Measurements from ENCODE around the gene CCIN. TPM values are rescaled to one million over a fixed set of nuclear protein-coding genes. Genes with fewer than 3 reads are reported as not detected.
A peak's percentile ranks its signal among the peaks of the same experiment; 100 is the strongest.
"Not testable (repeated sequence)": the region's sequence is repeated elsewhere in the genome, so short reads cannot be mapped to it uniquely, and the experiment has no call there.

CCIN gene
- polyA plus RNA-seq, 6 donors from 2014 or later, result 0.17 TPM; not detected in 5

DNA sequence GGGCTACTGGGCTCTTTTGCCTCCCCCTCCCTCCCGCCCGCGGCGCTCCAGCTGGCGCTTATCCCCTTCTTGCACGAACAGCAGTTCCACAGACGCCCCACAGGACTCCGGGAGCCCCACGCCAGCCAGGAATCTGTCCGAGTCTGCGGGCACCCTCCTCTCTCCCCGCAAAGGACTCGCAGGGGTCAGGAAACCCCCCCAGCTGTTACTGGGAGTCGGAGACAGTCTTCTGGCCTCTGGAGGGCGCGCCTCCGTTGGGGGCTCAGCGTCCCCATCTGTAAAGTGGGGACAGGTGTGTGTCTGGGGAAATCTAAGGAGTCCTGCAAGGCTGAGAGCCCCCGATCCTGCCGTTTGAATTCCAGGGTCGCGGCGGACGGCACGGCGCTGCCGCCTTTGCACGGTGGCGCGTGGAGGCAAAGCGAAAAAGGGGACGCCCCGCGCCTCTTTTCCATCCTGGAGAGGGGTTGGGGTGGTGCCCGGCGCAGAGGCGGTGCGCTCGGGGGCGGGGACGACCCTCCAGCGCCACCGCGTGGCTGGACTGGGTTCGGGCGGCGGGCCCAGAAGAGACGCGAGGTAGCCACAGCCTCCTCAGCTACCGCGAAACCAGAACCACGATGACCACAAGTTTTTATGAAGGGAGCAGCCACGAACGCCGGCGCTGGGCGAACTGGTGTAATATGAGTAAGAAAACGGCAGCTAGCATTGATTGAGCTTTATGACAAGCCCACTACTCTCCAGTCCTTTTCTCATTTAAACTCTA is 2.8 kb upstream of the CCIN start:
- H3K36me3 Mint-ChIP-seq, result no peaks in the 10 kb centered on the region
- no peaks in the 10 kb centered on the region for H3K9me3 Mint-ChIP-seq
- peak overlapping the region in 3 of 6 donors; percentile 15 to 62 (median 51) for H3K27ac Mint-ChIP-seq
- H3K4me1 Mint-ChIP-seq, result peaks cover 0 to 7% (median 6%) of the 10 kb centered on the region in 3 donors
- DNase-seq (peak; percentile 79), ATAC-seq (ENCODE audit: low read depth in 2 of 2) (peak; percentile 95 to 97)
- H3K27me3 Mint-ChIP-seq, result peaks cover 9 to 16% (median 13%) of the 10 kb centered on the region in 3 donors
- H3K4me3 Mint-ChIP-seq, result peak overlapping the region; percentile 7 to 90 (median 72)

GRCh38 chr9:36169708-36170107 is 520 bp downstream of the CCIN start:
- Mint-ChIP-seq H3K4me3 (no peak overlapping the region), H3K4me1 (peaks cover 0 to 7% (median 6%) of the 10 kb centered on the region in 3 donors), H3K36me3 (no peaks in the 10 kb centered on the region), H3K27me3 (peaks cover 9 to 18% (median 17%) of the 10 kb centered on the region in 3 donors), H3K27ac (no peak overlapping the region), H3K9me3 (no peaks in the 10 kb centered on the region)
- ATAC-seq (ENCODE audit: low read depth in 2 of 2) (no peak), DNase-seq (no peak)

DNA sequence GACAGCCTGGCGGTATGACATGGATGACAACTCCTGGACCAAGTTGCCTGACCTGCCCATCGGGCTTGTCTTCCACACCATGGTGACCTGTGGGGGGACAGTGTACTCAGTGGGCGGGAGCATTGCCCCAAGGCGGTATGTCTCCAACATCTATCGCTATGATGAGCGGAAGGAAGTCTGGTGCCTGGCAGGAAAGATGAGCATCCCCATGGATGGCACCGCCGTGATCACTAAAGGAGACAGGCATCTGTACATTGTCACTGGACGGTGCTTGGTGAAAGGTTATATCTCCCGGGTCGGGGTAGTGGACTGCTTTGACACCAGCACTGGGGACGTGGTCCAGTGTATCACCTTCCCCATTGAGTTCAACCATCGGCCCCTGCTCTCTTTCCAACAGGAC is 1.3 kb downstream of the CCIN start:
- no peaks in the 10 kb centered on the region for H3K9me3 Mint-ChIP-seq
- H3K27ac Mint-ChIP-seq, result no peak overlapping the region
- no peak overlapping the region for H3K4me3 Mint-ChIP-seq
- no peak for ATAC-seq (ENCODE audit: low read depth in 2 of 2)
- H3K27me3 Mint-ChIP-seq, result peaks cover 13 to 23% (median 18%) of the 10 kb centered on the region in 3 donors
- peaks cover 0 to 6% (median 5%) of the 10 kb centered on the region in 3 donors for H3K4me1 Mint-ChIP-seq
- H3K36me3 Mint-ChIP-seq, result no peaks in the 10 kb centered on the region
- DNase-seq, result no peak

DNA sequence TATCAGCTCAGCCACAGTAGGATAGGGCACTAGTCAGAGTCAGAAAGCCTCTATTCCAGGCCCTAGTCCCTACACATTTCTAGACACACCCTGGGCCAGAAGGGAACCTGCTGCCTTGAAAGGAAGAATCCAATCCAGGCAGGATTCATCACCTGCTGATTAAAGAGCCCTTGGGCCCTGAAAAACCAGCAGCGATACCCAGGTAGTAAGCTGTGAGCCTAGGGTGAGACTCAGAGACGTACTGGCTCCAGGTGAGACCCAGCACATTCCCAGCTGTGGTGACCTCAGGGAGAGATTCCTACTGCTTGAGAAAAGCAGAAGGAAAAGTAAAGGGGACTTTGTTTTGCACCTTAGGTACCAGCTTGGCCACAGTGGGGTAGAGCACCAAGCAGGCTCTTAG is 4.7 kb downstream of the CCIN start:
- no peaks in the 10 kb centered on the region for H3K4me1 Mint-ChIP-seq
- no peak for ATAC-seq (ENCODE audit: low read depth in 2 of 2)

DNA sequence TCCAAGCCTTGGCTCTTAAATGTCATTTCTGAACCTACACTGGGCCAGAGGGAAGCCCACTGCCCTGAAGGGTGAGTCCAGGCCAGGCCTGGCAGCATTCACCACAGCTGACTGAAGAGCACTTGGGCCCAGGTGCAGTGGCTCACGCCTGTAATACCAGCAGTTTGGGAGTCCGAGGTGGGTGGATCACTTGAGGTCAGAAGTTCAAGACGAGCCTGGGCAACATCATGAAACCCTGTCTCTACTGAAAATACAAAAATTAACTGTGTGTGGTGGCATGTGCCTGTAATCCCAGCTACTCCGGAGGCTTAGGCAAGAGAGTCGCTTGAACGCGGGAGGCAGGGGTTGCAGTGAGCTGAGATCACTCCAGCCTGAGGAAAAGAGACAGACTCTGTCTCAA is 5.1 kb downstream of the CCIN start:
- peaks cover 14 to 33% (median 30%) of the 10 kb centered on the region in 3 donors for H3K27me3 Mint-ChIP-seq
- no peak for ATAC-seq (ENCODE audit: low read depth in 2 of 2)
- no peak overlapping the region for H3K27ac Mint-ChIP-seq
- no peaks in the 10 kb centered on the region for H3K4me1 Mint-ChIP-seq
- H3K36me3 Mint-ChIP-seq, result no peaks in the 10 kb centered on the region
- H3K4me3 Mint-ChIP-seq, result no peak overlapping the region
- H3K9me3 Mint-ChIP-seq, result peaks cover 0 to 4% (median 0%) of the 10 kb centered on the region in 7 donors
- DNase-seq, result no peak

More for the DNA sequence above, 4.7 kb downstream of the CCIN start:
- H3K27me3 Mint-ChIP-seq, result peaks cover 13 to 31% (median 29%) of the 10 kb centered on the region in 3 donors
- H3K27ac Mint-ChIP-seq, result no peak overlapping the region
- no peaks in the 10 kb centered on the region for H3K36me3 Mint-ChIP-seq
- H3K4me3 Mint-ChIP-seq, result no peak overlapping the region
- H3K9me3 Mint-ChIP-seq, result no peaks in the 10 kb centered on the region
- DNase-seq, result no peak

GRCh38 chr9:36174731-36175130 is 5.5 kb downstream of the CCIN start:
- Mint-ChIP-seq H3K27me3 (peaks cover 12 to 32% (median 28%) of the 10 kb centered on the region in 3 donors), H3K9me3 (peaks cover 0 to 4% (median 0%) of the 10 kb centered on the region in 7 donors), H3K4me1 (no peaks in the 10 kb centered on the region), H3K4me3 (no peak overlapping the region), H3K36me3 (no peaks in the 10 kb centered on the region), H3K27ac (no peak overlapping the region)
- no peak for ATAC-seq (ENCODE audit: low read depth in 2 of 2)
- DNase-seq, result no peak

GRCh38 chr9:36175209-36175608 is 6.0 kb downstream of the CCIN start:
- H3K36me3 Mint-ChIP-seq; H3K4me3 Mint-ChIP-seq; H3K9me3 Mint-ChIP-seq; H3K27ac Mint-ChIP-seq; ATAC-seq (ENCODE audit: low read depth in 2 of 2); DNase-seq; H3K4me1 Mint-ChIP-seq: not testable (repeated sequence)
- H3K27me3 Mint-ChIP-seq, result peaks cover 12 to 28% (median 26%) of the 10 kb centered on the region in 3 donors

- not testable (repeated sequence) for H3K36me3 Mint-ChIP-seq; H3K9me3 Mint-ChIP-seq; ATAC-seq (ENCODE audit: low read depth in 2 of 2); H3K4me3 Mint-ChIP-seq; H3K4me1 Mint-ChIP-seq; DNase-seq
- peaks cover 8 to 22% (median 16%) of the 10 kb centered on the region in 3 donors for H3K27me3 Mint-ChIP-seq
- peak overlapping the region in 1 of 6 donors; percentile 86 for H3K27ac Mint-ChIP-seq
Measured at GRCh38 chr9:36176496-36176895, 7.3 kb downstream of the CCIN start.

DNA sequence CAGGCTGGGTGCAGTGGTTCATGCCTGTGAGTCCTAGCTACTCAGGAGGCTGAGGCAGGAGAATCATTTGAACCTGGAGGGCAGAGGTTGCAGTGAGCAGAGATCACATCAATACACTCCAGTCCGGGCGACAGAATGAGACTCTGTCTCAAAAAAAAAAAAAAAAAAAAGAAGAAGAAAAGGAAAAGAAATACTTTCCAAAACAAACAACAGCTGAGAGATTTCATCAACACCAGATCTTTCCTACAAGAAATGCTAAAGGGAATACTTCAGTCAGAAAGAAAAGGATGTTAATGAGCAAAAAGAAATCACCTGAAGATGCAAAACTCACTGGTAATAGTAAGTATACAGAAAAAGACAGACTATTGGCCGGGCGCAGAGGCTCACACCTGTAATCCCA is 8.4 kb downstream of the CCIN start:
- no peaks in the 10 kb centered on the region for H3K4me1 Mint-ChIP-seq
- no peak overlapping the region for H3K4me3 Mint-ChIP-seq
- ATAC-seq (ENCODE audit: low read depth in 2 of 2), result no peak
- H3K27me3 Mint-ChIP-seq, result peaks cover 8 to 20% (median 15%) of the 10 kb centered on the region in 3 donors
- no peak for DNase-seq
- no peaks in the 10 kb centered on the region for H3K36me3 Mint-ChIP-seq
- peaks cover 0 to 10% (median 0%) of the 10 kb centered on the region in 7 donors for H3K9me3 Mint-ChIP-seq
- H3K27ac Mint-ChIP-seq, result no peak overlapping the region

DNA sequence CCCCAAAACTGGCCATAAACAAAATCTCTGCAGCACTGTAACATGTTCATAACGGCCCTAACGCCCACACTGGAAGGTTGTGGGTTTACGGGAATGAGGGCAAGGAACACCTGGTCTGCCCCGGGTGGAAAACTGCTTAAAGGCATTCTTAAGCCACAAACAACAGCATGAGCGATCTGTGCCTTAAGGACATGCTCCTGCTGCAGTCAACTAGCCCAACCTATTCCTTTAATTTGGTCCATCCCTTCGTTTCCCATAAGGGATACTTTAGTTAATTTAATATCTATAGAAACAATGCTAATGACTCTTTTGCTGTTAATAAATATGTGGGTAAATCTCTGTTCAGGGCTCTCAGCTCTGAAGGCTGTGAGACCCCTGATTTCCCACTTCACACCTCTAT is 11.1 kb downstream of the CCIN start:
- not testable (repeated sequence) for H3K36me3 Mint-ChIP-seq; H3K9me3 Mint-ChIP-seq; H3K4me1 Mint-ChIP-seq; ATAC-seq (ENCODE audit: low read depth in 2 of 2); DNase-seq; H3K27ac Mint-ChIP-seq; H3K4me3 Mint-ChIP-seq
- H3K27me3 Mint-ChIP-seq, result peaks cover 6 to 15% (median 15%) of the 10 kb centered on the region in 3 donors

DNA sequence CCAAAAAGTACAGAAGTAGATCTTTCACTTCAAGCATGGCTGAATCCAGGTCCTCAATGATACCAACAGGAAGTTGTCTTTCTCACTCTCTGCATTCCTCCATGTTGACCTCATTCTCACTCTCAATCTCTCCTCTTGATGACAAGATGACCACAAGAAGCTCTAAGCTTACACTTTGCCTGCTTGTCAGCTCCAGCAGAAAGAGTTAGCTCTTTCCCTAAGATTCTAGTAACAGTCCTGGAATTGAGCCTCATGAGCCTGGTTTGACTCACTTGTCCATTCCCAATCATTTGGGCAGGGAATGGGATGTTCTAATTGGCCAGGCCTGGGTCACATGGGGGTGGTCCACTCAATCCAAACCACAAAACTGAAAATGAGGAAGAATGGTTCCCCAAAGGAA is 18.2 kb downstream of the CCIN start:
- peaks cover 0 to 4% of the 10 kb centered on the region in 2 donors for H3K36me3 Mint-ChIP-seq
- no peak for DNase-seq
- H3K27ac Mint-ChIP-seq, result no peak overlapping the region
- H3K27me3 Mint-ChIP-seq, result peaks cover 0 to 4% (median 0%) of the 10 kb centered on the region in 3 donors
- H3K4me3 Mint-ChIP-seq, result peak overlapping the region in 2 of 8 donors; percentile 25 to 37
- ATAC-seq (ENCODE audit: low read depth in 2 of 2), result no peak
- H3K9me3 Mint-ChIP-seq, result peaks cover 0 to 1% (median 0%) of the 10 kb centered on the region in 7 donors
- H3K4me1 Mint-ChIP-seq, result peaks cover 17 to 37% (median 21%) of the 10 kb centered on the region in 3 donors

- DNase-seq (no peak), ATAC-seq (ENCODE audit: low read depth in 2 of 2) (no peak)
- peaks cover 0 to 4% of the 10 kb centered on the region in 2 donors for H3K36me3 Mint-ChIP-seq
- H3K27me3 Mint-ChIP-seq, result peaks cover 0 to 4% (median 0%) of the 10 kb centered on the region in 3 donors
- peak overlapping the region in 1 of 8 donors; percentile 96 for H3K4me3 Mint-ChIP-seq
- peaks cover 0 to 1% (median 0%) of the 10 kb centered on the region in 7 donors for H3K9me3 Mint-ChIP-seq
- H3K27ac Mint-ChIP-seq, result no peak overlapping the region
- peaks cover 24 to 45% (median 27%) of the 10 kb centered on the region in 3 donors for H3K4me1 Mint-ChIP-seq
Measured at GRCh38 chr9:36188212-36188611, 19.0 kb downstream of the CCIN start.

- no peak for ATAC-seq (ENCODE audit: low read depth in 2 of 2)
- Mint-ChIP-seq H3K36me3 (peaks cover 4 to 14% of the 10 kb centered on the region in 2 donors), H3K9me3 (peaks cover 0 to 1% (median 0%) of the 10 kb centered on the region in 7 donors), H3K27me3 (peaks cover 0 to 4% (median 0%) of the 10 kb centered on the region in 3 donors), H3K27ac (peak overlapping the region in 5 of 6 donors; percentile 75 to 98 (median 97)), H3K4me3 (peak overlapping the region; percentile 51 to 97 (median 96)), H3K4me1 (peaks cover 41 to 59% (median 45%) of the 10 kb centered on the region in 3 donors)
- DNase-seq, result peak; percentile 3
Measured at GRCh38 chr9:36189976-36190375, 20.8 kb downstream of the CCIN start.

Data from naive B cell (primary cell).